ENCODE results near the gene ADAT2.

ADAT2 gene

GRCh38 chr6:143396497-143397226 lies 53.8 kb downstream of the ADAT2 start:
- no peak for DNase-seq

GRCh38 chr6:143395699-143396098 lies 54.8 kb downstream of the ADAT2 start:
- DNase-seq: no peak

- no peak for DNase-seq
These were observed 56.1 kb downstream of the ADAT2 start for GRCh38 chr6:143394389-143394788.

- DNase-seq: no peak
These were observed 60.2 kb downstream of the ADAT2 start for GRCh38 chr6:143390278-143390677.

DNA sequence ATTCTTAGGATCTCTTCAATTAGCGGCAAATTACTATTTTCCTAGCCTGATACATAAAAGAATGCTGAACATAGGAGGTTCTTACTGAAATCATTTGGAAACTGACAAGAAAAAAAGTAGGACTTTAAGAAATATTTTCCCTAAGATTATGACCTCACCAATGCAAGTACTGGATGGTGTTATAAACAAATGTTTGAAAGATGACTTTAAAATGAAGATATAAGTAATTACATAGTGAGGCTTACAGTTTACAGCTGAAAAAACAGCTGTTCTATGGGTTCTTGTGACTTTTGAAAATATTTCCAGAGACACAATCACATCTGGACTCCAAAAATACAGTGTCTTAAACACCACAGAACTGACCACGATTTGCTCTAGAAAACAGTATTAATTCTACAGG lies 64.9 kb downstream of the ADAT2 start:
- DNase-seq: no peak

- DNase-seq: no peak
These were observed 73.6 kb downstream of the ADAT2 start for GRCh38 chr6:143376861-143377260.

- DNase-seq: no peak
These were observed 74.1 kb downstream of the ADAT2 start for GRCh38 chr6:143376375-143376774.

- no peak for DNase-seq
These were observed 75.4 kb downstream of the ADAT2 start for GRCh38 chr6:143375022-143375585.

GRCh38 chr6:143374014-143374413 lies 76.5 kb downstream of the ADAT2 start:
- DNase-seq: no peak

Measured in NCI-H510A treated with DMSO at 0.1 percent for 48 hours (cell line).